HL-60 (cell line): ENCODE results near the gene LRRC30.

Experiments used
- DNase-seq, 2 experiments: peaks; one replicate each; pipeline ENCODE4 v3.0.0-alpha.2; 2010 to 2020; ENCODE audit warnings: low read depth in 1 of 2, low spot score in 1 of 2
- H3K27ac ChIP-seq: fragments of 250-450 bp; sonication (Bioruptor Pico); replicated peaks from 2 replicates; pipeline ENCODE4 v1.5.1; 2020; ENCODE audit warnings: mild to moderate bottlenecking, moderate library complexity
- H3K27me3 ChIP-seq: fragments of 250-450 bp; sonication (Bioruptor Pico); 2 replicates; pipeline ENCODE4 v1.5.1; 2021; ENCODE audit warnings: mild to moderate bottlenecking, moderate library complexity; ENCODE audit not compliant: insufficient read depth, poor library complexity, severe bottlenecking
- H3K4me3 ChIP-seq: replicated peaks from 2 replicates; pipeline ENCODE4 v1.5.1; 2011; ENCODE audit warnings: mild to moderate bottlenecking, control low read depth, low read length; ENCODE audit not compliant: insufficient read depth
- CTCF ChIP-seq: IDR thresholded peaks from one replicate; pipeline ENCODE4 v1.5.1; 2011; ENCODE audit warnings: low read length, control low read depth, inconsistent platforms; ENCODE audit not compliant: insufficient read depth
- GABPA ChIP-seq: IDR thresholded peaks from 2 replicates; pipeline ENCODE4 v1.6.1; 2012; ENCODE audit warnings: low read depth
- POLR2AphosphoS5 ChIP-seq: IDR thresholded peaks from 2 replicates; pipeline ENCODE4 v1.6.1; 2012; ENCODE audit warnings: low read depth
- REST ChIP-seq: IDR thresholded peaks from 2 replicates; pipeline ENCODE4 v1.6.1; 2012; ENCODE audit warnings: low read depth; ENCODE audit not compliant: insufficient replicate concordance
- SPI1 ChIP-seq: IDR thresholded peaks from 2 replicates; pipeline ENCODE4 v1.6.1; 2012; ENCODE audit warnings: low read depth, mild to moderate bottlenecking, borderline replicate concordance

Gene LRRC30

GRCh38 chr18:7197854-7198253 lies 33.0 kb upstream of the LRRC30 start:
- Histone ChIP-seq H3K4me3 (no peak overlapping the region), H3K27me3 (no peaks in the 10 kb centered on the region), H3K27ac (no peak overlapping the region)
- TF ChIP-seq GABPA (no peak), CTCF (no peak), SPI1 (no peak), POLR2AphosphoS5 (no peak), REST (no peak)
- DNase-seq: no peak

GRCh38 chr18:7198326-7198725 lies 32.6 kb upstream of the LRRC30 start:
- no peak overlapping the region for H3K27ac ChIP-seq
- H3K4me3 ChIP-seq: no peak overlapping the region
- no peaks in the 10 kb centered on the region for H3K27me3 ChIP-seq
- no peak for DNase-seq
- TF ChIP-seq POLR2AphosphoS5 (no peak), SPI1 (no peak), CTCF (no peak), REST (no peak)

- no peak for DNase-seq
- H3K27me3 ChIP-seq: no peaks in the 10 kb centered on the region
- TF ChIP-seq GABPA (no peak), REST (no peak), CTCF (no peak), POLR2AphosphoS5 (no peak), SPI1 (no peak)
- H3K27ac ChIP-seq: no peak overlapping the region
- no peak overlapping the region for H3K4me3 ChIP-seq
These were observed 29.8 kb upstream of the LRRC30 start for GRCh38 chr18:7201096-7201495.
